Inflammatory macrophage (primary cell): ENCODE results near the gene IGSF21.

ENCODE experiments used
- DNase-seq, 2 donors: peaks; one replicate each; pipeline ENCODE4 v3.0.0-alpha.2; 2020 to 2022

Gene IGSF21

DNA sequence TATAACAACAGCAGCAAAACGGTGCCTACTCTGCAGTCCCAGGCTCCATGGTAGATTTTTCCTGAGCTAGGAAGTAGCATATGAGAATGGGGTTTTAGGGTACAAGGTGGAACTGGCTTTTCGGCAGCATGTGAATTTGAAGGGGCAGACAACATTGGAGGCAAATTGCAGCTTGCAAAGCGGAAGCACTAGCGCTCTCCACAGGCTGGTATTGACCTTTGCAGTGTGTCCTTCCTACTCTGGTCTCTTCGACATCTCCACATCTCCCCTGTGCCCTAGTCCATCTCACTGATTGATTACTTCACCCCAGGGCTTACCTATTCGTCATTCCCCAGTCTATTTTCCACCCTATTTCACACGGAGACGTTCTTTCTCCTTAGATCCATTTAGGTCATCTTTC, 13.0 kb downstream of the IGSF21 start:
- DNase-seq: no peak

DNA sequence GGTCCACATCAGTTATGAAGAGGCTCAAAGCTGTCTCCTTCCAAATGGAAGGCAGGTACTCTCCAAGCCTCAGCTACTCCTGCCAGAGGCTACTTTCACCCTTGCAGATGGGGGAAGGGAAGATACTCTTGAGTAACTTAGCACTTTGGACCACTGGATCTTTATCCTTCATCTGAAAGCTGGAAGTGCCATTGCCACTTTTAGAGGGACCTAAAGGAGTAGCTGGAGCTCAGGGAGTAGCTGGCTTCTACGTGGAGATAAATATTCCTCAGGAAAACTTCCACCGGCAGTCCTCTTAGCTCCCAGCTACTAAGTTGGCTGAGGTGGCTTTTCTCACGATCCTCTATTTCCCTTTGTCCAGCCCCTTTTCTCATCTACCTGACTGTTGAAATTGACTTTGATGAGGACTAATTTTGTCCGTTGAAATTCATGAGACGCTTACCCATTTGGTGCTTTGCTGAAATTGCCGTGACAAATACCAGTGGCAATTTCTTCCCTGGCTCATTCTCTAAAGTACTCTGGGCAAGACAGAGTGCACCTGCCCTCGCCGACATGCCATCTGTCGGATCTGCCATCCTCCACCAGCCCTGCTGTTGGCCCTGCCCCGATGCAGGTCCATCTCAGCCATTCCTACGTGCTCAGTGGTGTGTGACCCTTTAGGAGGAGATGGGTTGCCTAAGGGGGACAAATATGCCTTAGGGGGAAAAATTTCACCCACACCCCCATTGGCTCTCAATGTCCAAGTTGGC, 13.6 kb downstream of the IGSF21 start:
- DNase-seq: no peak

DNA sequence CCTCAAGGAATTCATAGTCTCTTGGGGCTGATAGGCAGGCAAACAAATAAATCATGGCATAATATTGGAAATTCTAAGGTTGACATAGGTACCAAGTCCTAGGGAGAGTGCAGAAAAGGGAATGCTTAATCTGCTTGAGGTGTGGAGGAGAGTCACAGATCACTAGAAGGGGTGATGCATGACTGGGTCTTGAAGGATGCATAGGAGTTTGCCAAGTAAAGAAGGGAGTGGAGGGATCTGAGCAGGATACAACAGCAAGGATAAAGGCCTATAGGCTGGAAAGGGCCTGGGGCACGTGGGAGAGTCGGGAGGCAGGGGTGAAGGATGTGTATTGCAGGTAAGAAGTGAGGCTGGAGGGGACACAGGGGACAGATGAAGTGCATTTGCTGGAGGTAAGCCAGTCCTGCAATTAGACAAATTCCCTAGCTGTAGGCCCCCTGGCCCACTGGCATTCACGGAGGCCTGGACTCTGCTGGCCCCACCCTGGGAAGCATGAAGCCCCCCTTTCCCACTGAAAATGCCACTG, 15.9 kb downstream of the IGSF21 start:
- DNase-seq: no peak

- DNase-seq: no peak
These were observed 17.4 kb downstream of the IGSF21 start for GRCh38 chr1:18124977-18125376.

- no peak for DNase-seq
These were observed 19.0 kb downstream of the IGSF21 start for GRCh38 chr1:18126616-18127015.

GRCh38 chr1:18128298-18128697, 20.7 kb downstream of the IGSF21 start:
- no peak for DNase-seq

GRCh38 chr1:18130356-18130755, 22.8 kb downstream of the IGSF21 start:
- no peak for DNase-seq

- DNase-seq: no peak
These were observed 24.6 kb downstream of the IGSF21 start for GRCh38 chr1:18132022-18132710.

DNA sequence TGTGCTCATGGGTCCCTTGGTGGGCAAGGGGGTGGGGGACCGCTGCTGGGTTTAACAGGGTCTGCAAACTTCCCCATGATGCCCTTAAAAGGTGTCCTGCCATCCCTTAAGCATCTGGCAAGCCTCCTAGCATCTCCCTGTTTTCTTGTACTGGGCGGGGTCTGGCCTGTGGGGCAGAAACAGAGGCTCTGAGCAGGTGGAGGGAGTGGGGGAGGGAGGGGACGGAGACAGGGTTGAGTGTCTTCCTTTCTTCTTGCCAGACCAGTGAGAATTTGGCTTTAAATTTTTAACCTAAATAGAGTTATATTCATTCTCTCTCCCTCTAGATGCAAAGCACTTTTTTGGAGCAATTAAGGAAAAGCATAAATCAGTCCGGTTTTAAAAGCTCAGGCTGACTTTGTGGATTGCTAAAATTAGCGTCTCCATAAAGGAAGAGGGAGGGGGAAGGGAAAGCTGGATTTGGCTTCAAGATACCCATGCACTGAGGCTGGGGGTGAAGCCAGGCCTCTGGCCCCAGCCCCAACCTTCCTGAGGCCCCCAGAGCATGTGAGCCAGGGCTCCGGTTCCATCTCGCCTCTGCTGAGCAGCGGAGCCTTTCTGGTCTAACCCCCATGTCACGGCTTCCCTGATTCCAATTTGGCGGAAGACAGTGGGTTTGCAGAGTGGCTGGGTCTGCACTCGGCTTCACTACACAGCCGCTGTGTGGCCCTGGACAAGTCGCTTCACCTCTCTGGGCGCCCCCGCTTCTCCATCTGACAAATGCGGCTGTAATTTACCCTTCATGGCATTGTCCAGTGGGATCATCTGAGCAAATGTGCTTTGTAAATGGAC, 25.3 kb downstream of the IGSF21 start:
- DNase-seq: no peak

- DNase-seq: no peak
These were observed 26.9 kb downstream of the IGSF21 start for GRCh38 chr1:18134324-18135046.

- no peak for DNase-seq
These were observed 30.3 kb downstream of the IGSF21 start for GRCh38 chr1:18137759-18138345.

DNA sequence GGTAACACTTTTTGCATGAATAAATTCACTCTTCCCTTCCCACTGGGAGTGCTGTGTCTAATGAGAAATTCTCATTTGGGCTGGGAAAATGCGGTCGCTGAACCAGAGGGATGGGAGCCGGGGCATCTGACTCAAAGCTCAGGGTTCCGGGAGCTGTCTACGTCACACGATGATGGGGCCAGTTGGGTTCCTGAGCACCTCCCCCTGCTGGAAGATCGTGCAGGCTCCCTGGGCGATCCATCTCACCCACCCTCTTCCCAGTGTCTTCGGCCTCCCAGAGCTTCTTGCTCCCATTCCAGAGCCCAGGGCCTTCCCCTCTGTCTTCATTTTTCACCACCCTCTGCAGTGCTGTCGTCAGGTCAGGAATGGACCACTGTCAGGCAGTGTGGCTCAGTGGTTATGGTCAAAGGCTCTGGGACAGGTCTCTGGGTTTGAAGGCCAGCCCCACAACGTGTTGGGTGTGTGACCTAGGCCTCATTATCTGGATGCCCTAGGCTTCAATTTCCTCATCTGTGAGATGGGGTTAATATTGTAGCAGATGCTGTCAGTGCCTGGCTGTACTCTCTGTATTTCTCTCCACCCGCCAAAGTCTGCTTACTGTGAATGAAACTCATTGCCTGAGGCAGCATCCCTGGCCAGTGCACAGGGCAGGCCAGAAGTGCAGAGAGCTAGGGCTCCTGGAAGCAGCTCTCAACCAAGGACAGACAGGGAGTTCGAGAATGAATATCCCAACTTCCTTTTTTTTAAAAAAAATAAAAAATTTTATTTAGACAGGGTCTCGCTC, 31.8 kb downstream of the IGSF21 start:
- no peak for DNase-seq

- no peak for DNase-seq
These were observed 32.8 kb downstream of the IGSF21 start for GRCh38 chr1:18140411-18140810.

DNA sequence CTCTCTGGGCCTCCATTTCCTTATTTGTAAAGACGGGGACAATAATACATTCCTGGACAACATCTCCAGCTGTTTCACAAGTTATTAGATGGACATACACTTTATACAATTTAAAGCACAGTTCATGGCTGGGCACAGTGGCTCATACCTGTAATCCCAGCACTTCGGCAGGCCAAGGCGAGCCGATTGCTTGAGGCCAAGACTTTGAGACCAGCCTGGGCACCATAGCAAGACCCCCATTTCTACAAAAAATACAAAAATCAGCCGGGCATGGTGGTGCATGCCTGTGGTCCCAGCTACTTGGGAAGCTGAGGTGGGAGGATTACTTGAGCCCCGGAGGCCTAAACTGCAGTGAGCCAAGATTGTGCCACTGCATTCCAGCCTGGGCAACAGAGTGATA, 34.1 kb downstream of the IGSF21 start:
- DNase-seq: no peak

DNA sequence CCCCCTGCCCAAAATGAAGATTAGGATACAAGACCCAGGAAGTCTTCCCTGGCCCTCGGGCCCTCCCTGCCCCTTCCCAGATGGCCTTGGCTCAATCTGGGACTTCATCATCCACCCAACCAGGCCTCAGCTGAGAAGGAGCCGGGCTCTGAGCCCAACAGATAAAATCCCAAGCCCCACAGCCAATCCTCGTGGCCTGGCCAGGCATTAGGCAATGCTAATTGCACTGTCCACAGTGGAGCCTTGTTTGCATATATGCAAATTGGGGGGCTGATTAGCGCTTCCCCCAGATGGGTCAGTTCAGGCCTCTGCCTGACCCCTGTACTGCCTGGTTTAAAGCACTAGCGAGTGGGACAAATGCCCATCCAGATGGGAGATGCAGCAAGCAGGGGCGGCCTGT, 34.9 kb downstream of the IGSF21 start:
- DNase-seq: no peak

GRCh38 chr1:18142969-18143368, 35.4 kb downstream of the IGSF21 start:
- DNase-seq: no peak

- no peak for DNase-seq
These were observed 36.5 kb downstream of the IGSF21 start for GRCh38 chr1:18144062-18144461.

- no peak for DNase-seq
These were observed 37.5 kb downstream of the IGSF21 start for GRCh38 chr1:18144916-18145647.

DNA sequence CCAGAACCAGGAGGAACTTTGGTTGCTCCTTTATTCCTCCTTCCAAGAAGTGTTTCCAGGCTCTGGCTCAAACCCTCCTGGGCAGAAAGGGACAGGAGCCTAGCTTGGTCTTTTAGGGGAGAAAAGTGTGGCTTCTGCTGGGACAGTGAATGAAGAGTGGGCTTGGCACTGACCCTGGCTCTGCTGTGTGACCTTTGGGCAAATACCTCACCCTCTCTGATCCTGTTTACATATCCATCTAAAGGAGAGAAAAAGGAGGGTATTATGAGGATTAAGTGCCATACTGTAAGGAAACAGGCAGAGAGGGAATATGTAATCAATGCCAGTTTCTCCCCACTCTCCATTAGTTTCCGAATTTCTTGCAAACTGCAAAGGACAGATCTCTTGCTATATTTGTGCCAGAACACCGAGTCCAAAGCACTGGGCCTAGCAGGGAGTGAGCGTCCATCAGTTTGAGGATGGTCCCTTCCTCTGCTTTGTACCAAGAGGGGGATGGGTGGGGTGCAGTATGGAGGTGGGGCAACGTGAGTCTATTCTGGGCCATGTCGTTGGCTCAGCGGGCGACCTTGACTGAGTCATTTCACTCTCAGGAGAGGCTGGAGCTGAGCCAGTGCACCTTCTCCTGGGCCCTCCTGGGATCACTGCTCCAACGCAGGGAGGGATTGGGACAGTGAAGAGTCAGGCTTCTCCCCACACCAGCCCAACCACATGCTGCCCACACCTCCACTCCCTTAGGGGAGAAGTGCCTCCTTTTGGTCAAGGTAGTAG, 38.4 kb downstream of the IGSF21 start:
- no peak for DNase-seq

DNA sequence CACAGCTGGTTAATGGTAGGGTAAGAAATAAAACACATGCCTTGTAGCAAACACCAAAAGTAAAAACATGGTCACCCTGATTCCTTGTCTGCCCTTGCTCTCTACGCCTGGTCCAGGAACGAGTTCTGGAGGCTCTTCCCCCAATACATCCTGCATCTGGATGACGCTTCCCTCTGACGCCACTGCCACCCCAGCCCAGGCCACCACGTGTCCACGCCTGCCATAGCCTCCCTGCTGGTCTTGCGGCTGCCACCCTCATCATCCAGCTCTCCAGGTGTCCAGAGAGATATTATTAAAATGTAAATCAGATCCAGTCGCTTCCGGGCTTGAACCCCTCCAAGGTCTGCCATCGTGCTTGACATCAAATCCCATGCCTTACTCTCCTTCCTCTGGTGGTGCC, 39.3 kb downstream of the IGSF21 start:
- no peak for DNase-seq
